COLO668 (cell line): ENCODE measurements around the gene CLDN25.
"Not testable (repeated sequence)": the region's sequence is repeated elsewhere in the genome, so short reads cannot be mapped to it uniquely, and the experiment has no call there.

Source experiments
- DNase-seq: peaks from one replicate; lab custom pipeline; 2025; ENCODE audit not compliant: unreplicated experiment; lab: John Stamatoyannopoulos, UW

CLDN25 gene

GRCh38 chr11:113779496-113779895 is at the start of gene CLDN25:
Gene CLDN25, plus strand, starts transcription at chr11:113779796. Its CDS starts 0 bp downstream, at chr11:113779796.
- DNase-seq = no peak

GRCh38 chr11:113730887-113731726 is 48.5 kb upstream of the CLDN25 start:
- peak; percentile 32 for DNase-seq

- DNase-seq = no peak
Measured at GRCh38 chr11:113732092-113732491, 47.5 kb upstream of the CLDN25 start.

GRCh38 chr11:113736323-113736722 is 43.3 kb upstream of the CLDN25 start:
- no peak for DNase-seq

- no peak for DNase-seq
Measured at GRCh38 chr11:113752932-113753331, 26.7 kb upstream of the CLDN25 start.

- no peak for DNase-seq
Measured at GRCh38 chr11:113760241-113760640, 19.4 kb upstream of the CLDN25 start.

- not testable (repeated sequence) for DNase-seq
Measured at GRCh38 chr11:113763040-113763439, 16.6 kb upstream of the CLDN25 start.

GRCh38 chr11:113764527-113765219 is 14.9 kb upstream of the CLDN25 start:
- DNase-seq = no peak

GRCh38 chr11:113771964-113772363 is 7.6 kb upstream of the CLDN25 start:
- DNase-seq = no peak

- DNase-seq = peak; percentile 22
Measured at GRCh38 chr11:113773092-113773415, 6.5 kb upstream of the CLDN25 start.

GRCh38 chr11:113773416-113774173 is 6.0 kb upstream of the CLDN25 start, which contains the start of gene ZW10:
Gene ZW10, minus strand, starts transcription at chr11:113773692. Its CDS starts 26 bp downstream, at chr11:113773666.
- DNase-seq = peak; percentile 95

GRCh38 chr11:113774174-113774503 is 5.5 kb upstream of the CLDN25 start:
- no peak for DNase-seq

- no peak for DNase-seq
Measured at GRCh38 chr11:113778111-113778910, 1.3 kb upstream of the CLDN25 start.

GRCh38 chr11:113781682-113782081 is 2.1 kb downstream of the CLDN25 start:
- no peak for DNase-seq

- DNase-seq = no peak
Measured at GRCh38 chr11:113782134-113782533, 2.5 kb downstream of the CLDN25 start.

GRCh38 chr11:113789016-113789415 is 9.4 kb downstream of the CLDN25 start:
- not testable (repeated sequence) for DNase-seq

- no peak for DNase-seq
Measured at GRCh38 chr11:113789675-113790320, 10.2 kb downstream of the CLDN25 start.

- DNase-seq = peak; percentile 15
Measured at GRCh38 chr11:113796663-113797259, 17.2 kb downstream of the CLDN25 start.

GRCh38 chr11:113802621-113803020 is 23.0 kb downstream of the CLDN25 start:
- no peak for DNase-seq

- DNase-seq = no peak
Measured at GRCh38 chr11:113805640-113806039, 26.0 kb downstream of the CLDN25 start.
